HFFc6 (cell line): Measurements from ENCODE around the gene PADI3. TPM values are rescaled to one million over a fixed set of nuclear protein-coding genes. Genes with fewer than 3 reads are reported as not detected.

ENCODE experiments used
- DNase-seq: peaks from one replicate; pipeline ENCODE4 v3.0.0-alpha.2; 2018
- H3K27ac Mint-ChIP-seq: 2 replicates; pipeline ENCODE4 v1.8.0; 2020; ENCODE audit warnings: mild to moderate bottlenecking, mixed read lengths
- H3K27me3 Mint-ChIP-seq: 2 replicates; pipeline ENCODE4 v1.8.0; 2021; ENCODE audit warnings: mild to moderate bottlenecking, moderate library complexity, mixed read lengths; ENCODE audit not compliant: insufficient read depth
- H3K36me3 Mint-ChIP-seq: 2 replicates; pipeline ENCODE4 v1.8.0; 2021; ENCODE audit warnings: low read depth, mixed read lengths
- H3K4me1 Mint-ChIP-seq: 2 replicates; pipeline ENCODE4 v1.8.0; 2020; ENCODE audit warnings: low read depth, mixed read lengths
- H3K4me3 Mint-ChIP-seq: 2 replicates; pipeline ENCODE4 v1.8.0; 2020; ENCODE audit warnings: mild to moderate bottlenecking, moderate library complexity, mixed read lengths
- H3K9me3 Mint-ChIP-seq: 2 replicates; pipeline ENCODE4 v1.8.0; 2020; ENCODE audit warnings: mild to moderate bottlenecking, mixed read lengths
- microRNA-seq: library from miRNA; unstranded; fragments of <30 nt; microRNA quantifications from one replicate; pipeline ENCODE4, GENCODE V29; 2019
- total RNA-seq, 6 experiments: library from RNA; stranded (reverse); fragmentation: NEBNext Ultra II Directional; extraction: Animal tissue kit (Norgen Biotek cat#: 25700); gene quantifications; 2 replicates in 1 of 6; 3 replicates in 5 of 6; pipeline ENCODE4 v1.2.3, GENCODE V29; 2021
- TF ChIP-seq, protein P1 (sequence below): fragments of 200-600 bp; sonication (generic); IDR thresholded peaks from 2 replicates; pipeline ENCODE4 v1.5.0; 2021; ENCODE audit warnings: antibody characterized with exemption, mild to moderate bottlenecking

PADI3 gene
- total RNA-seq, 6 experiments from 2014 or later = 0.05 to 0.14 (median 0.07) TPM; not detected in 2

- DNase-seq = no peak
- Mint-ChIP-seq H3K27me3 (peaks cover 60% of the 10 kb centered on the region), H3K9me3 (peaks cover 7% of the 10 kb centered on the region), H3K36me3 (peaks cover 11% of the 10 kb centered on the region), H3K27ac (no peak overlapping the region), H3K4me3 (no peak overlapping the region), H3K4me1 (no peaks in the 10 kb centered on the region)
- TF ChIP-seq, protein P1, sequence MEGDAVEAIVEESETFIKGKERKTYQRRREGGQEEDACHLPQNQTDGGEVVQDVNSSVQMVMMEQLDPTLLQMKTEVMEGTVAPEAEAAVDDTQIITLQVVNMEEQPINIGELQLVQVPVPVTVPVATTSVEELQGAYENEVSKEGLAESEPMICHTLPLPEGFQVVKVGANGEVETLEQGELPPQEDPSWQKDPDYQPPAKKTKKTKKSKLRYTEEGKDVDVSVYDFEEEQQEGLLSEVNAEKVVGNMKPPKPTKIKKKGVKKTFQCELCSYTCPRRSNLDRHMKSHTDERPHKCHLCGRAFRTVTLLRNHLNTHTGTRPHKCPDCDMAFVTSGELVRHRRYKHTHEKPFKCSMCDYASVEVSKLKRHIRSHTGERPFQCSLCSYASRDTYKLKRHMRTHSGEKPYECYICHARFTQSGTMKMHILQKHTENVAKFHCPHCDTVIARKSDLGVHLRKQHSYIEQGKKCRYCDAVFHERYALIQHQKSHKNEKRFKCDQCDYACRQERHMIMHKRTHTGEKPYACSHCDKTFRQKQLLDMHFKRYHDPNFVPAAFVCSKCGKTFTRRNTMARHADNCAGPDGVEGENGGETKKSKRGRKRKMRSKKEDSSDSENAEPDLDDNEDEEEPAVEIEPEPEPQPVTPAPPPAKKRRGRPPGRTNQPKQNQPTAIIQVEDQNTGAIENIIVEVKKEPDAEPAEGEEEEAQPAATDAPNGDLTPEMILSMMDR = no peak
Observed at GRCh38 chr1:17330856-17331255, 82.0 kb downstream of the PADI3 start.

DNA sequence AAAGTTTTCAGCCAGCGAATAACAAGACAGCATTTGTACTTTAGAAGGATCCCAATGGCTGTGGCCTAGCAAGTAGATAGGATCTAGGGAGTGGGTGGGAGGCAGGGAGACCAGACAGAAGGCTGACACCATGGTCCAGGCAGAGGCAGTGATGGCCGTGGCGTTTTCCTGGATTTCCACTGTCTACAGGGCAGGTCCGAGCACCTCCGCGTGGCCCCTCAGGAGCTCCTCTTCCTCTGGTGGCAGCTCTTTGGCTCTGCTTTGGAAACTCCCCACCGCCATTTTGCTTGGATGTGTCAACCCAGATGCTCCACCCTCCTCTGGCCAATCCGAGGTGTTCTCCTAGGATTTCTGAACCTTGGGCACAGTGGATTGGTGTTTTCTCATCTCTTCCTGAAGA lies 84.2 kb downstream of the PADI3 start:
- TF ChIP-seq, protein P1 = no peak
- Mint-ChIP-seq H3K36me3 (peaks cover 11% of the 10 kb centered on the region), H3K27me3 (peaks cover 49% of the 10 kb centered on the region), H3K27ac (no peak overlapping the region), H3K4me3 (no peak overlapping the region), H3K9me3 (peaks cover 7% of the 10 kb centered on the region), H3K4me1 (no peaks in the 10 kb centered on the region)
- no peak for DNase-seq

Small RNA genes within 50 kb of the gene (microRNA-seq; reads per million reads assigned to microRNA genes)
- gene MIR3972 = not detected

Other genes starting within 250 kb of the PADI3 start
- gene ATP13A2, start 237.2 kb upstream of the PADI3 start, total RNA-seq = 10 to 100 TPM; 26.8 to 33.6 (median 29.4) TPM
- 100 to 1,000 TPM; 112 to 128 (median 116) TPM for gene SDHB, start 195.1 kb upstream of the PADI3 start, total RNA-seq
- under 1 TPM in 4 of 6 experiments, not detected in 2; 0.05 to 0.33 (median 0.13) TPM for gene PADI2, start 129.6 kb upstream of the PADI3 start, total RNA-seq
- under 1 TPM in 5 of 6 experiments, not detected in 1; 0.11 to 0.95 (median 0.22) TPM for gene PADI1, start 44.0 kb upstream of the PADI3 start, total RNA-seq
- not detected for gene PADI4, start 59.1 kb downstream of the PADI3 start, total RNA-seq
- not detected for gene PADI6, start 123.1 kb downstream of the PADI3 start, total RNA-seq
- 10 to 100 TPM; 36.0 to 43.8 (median 38.0) TPM for gene RCC2, start 190.6 kb downstream of the PADI3 start, total RNA-seq